ENCODE measurements around the gene BCKDHB. TPM values are rescaled to one million over a fixed set of nuclear protein-coding genes. Genes with fewer than 3 reads are reported as not detected.

The BCKDHB gene
- total RNA-seq, 1 donor from 2014 or later: 17.6 TPM

DNA sequence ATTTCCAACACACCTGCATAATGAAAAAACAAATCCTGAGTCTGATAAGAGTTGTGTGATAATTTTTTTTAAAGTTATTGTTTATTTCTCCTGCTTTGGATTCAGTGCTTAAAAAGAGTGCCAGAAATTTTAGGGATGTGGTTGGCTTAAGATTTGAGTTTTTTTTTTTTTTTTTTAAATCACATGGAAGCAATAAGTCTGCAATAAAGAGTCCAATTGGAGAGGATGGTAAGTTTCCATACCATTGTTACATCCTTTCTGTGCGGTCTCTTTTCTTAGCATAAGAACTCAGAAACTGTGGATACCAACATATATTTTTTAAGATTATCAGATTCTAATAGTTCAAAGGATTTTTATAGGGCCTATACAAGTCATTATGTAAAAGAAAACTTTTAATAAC, 171.0 kb downstream of the BCKDHB start:
- Histone ChIP-seq H3K27me3 (no peaks in the 10 kb centered on the region), H3K9me3 (no peaks in the 10 kb centered on the region), H3K4me3 (no peak overlapping the region), H3K27ac (no peak overlapping the region), H3K36me3 (no peaks in the 10 kb centered on the region), H3K4me1 (no peaks in the 10 kb centered on the region)
- ATAC-seq (no peak), DNase-seq (no peak)
- no peak for TF ChIP-seq CTCF (IDR thresholded peaks at IDR 0.05)
- intact Hi-C loops (cut with DNase I): no loop called here

- no peak overlapping the region for H3K27ac ChIP-seq
- no peak for TF ChIP-seq CTCF (IDR thresholded peaks at IDR 0.05)
- intact Hi-C loops (cut with DNase I): no loop called here
- no peak for ATAC-seq
- no peak overlapping the region for H3K4me3 ChIP-seq
- no peaks in the 10 kb centered on the region for H3K27me3 ChIP-seq
- no peaks in the 10 kb centered on the region for H3K36me3 ChIP-seq
- DNase-seq: no peak
- no peaks in the 10 kb centered on the region for H3K9me3 ChIP-seq
- no peaks in the 10 kb centered on the region for H3K4me1 ChIP-seq
Observed at GRCh38 chr6:80280262-80281010, 174.0 kb downstream of the BCKDHB start.

GRCh38 chr6:80282913-80283554, 176.6 kb downstream of the BCKDHB start:
- ATAC-seq (no peak), DNase-seq (no peak)
- Histone ChIP-seq H3K27ac (no peak overlapping the region), H3K9me3 (no peaks in the 10 kb centered on the region), H3K4me3 (no peak overlapping the region), H3K27me3 (no peaks in the 10 kb centered on the region), H3K36me3 (no peaks in the 10 kb centered on the region), H3K4me1 (no peaks in the 10 kb centered on the region)
- intact Hi-C loops (cut with DNase I): no loop called here
- TF ChIP-seq CTCF (IDR thresholded peaks at IDR 0.05): no peak

- no peak for ATAC-seq
- no peaks in the 10 kb centered on the region for H3K27me3 ChIP-seq
- no peak for DNase-seq
Observed at GRCh38 chr6:80287112-80287511, 180.6 kb downstream of the BCKDHB start.

DNA sequence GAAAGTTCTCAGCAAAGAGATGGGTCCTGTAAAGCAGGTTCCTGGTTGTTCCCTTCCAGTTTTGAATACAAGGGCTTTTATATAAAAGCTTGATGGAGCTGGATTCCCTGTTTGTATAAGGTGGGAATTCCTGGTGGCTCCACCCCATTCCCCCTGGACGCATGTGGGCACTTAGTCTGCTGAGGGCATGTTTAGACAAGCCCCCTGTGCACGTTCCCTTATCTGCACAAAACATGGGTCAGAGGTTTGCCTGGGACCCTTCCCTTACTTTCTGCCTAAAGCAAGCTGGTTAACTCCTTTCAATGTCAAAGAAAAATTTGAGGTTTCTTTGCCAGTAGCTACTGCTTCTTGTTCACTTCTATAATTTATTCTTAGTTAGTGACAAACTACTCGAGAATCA, 181.1 kb downstream of the BCKDHB start:
- no peak overlapping the region for H3K27ac ChIP-seq
- intact Hi-C loops (cut with DNase I): no loop called here
- H3K27me3 ChIP-seq: no peaks in the 10 kb centered on the region
- DNase-seq (no peak), ATAC-seq (no peak)
- no peaks in the 10 kb centered on the region for H3K9me3 ChIP-seq
- no peaks in the 10 kb centered on the region for H3K4me1 ChIP-seq
- H3K4me3 ChIP-seq: no peak overlapping the region
- no peaks in the 10 kb centered on the region for H3K36me3 ChIP-seq
- no peak for TF ChIP-seq CTCF (IDR thresholded peaks at IDR 0.05)

More at GRCh38 chr6:80287112-80287511, 180.6 kb downstream of the BCKDHB start:
- Histone ChIP-seq H3K4me3 (no peak overlapping the region), H3K9me3 (no peaks in the 10 kb centered on the region), H3K27ac (no peak overlapping the region), H3K4me1 (no peaks in the 10 kb centered on the region), H3K36me3 (no peaks in the 10 kb centered on the region)
- no peak for TF ChIP-seq CTCF (IDR thresholded peaks at IDR 0.05)
- intact Hi-C loops (cut with DNase I): no loop called here

All from upper lobe of right lung (tissue), 1 donor.